ENCODE measurements around the gene BAHCC1.

The BAHCC1 gene

DNA sequence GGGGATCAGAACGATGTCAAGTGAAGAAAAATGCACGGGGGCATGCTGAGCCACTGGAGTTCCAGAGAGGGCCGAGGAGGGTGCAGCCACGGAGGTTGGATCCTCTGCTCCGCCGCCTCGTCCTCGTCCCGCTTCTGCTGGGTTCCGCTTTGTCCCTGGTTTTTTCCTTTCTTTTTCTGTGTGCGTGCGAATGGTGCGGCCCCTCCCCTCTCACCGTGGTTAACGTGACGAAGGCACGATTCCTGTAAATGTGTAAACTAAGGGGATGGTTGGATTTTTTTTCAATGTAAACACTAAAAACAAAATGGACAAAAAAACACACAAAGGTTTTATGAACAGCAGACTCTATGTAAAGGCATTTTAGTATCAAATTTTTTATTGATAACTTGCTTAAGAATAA, 70.7 kb downstream of the BAHCC1 start:
- TF ChIP-seq, protein P1, sequence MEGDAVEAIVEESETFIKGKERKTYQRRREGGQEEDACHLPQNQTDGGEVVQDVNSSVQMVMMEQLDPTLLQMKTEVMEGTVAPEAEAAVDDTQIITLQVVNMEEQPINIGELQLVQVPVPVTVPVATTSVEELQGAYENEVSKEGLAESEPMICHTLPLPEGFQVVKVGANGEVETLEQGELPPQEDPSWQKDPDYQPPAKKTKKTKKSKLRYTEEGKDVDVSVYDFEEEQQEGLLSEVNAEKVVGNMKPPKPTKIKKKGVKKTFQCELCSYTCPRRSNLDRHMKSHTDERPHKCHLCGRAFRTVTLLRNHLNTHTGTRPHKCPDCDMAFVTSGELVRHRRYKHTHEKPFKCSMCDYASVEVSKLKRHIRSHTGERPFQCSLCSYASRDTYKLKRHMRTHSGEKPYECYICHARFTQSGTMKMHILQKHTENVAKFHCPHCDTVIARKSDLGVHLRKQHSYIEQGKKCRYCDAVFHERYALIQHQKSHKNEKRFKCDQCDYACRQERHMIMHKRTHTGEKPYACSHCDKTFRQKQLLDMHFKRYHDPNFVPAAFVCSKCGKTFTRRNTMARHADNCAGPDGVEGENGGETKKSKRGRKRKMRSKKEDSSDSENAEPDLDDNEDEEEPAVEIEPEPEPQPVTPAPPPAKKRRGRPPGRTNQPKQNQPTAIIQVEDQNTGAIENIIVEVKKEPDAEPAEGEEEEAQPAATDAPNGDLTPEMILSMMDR (conservative IDR thresholded peaks at IDR 0.05; ENCODE audit: control insufficient read depth, insufficient read depth, low read depth, low read length): no peak
- DNase-seq (ENCODE audit: low read depth): no peak
- no peak overlapping the region for H3K4me3 ChIP-seq (ENCODE audit: control insufficient read depth, low read depth, low read length)

DNA sequence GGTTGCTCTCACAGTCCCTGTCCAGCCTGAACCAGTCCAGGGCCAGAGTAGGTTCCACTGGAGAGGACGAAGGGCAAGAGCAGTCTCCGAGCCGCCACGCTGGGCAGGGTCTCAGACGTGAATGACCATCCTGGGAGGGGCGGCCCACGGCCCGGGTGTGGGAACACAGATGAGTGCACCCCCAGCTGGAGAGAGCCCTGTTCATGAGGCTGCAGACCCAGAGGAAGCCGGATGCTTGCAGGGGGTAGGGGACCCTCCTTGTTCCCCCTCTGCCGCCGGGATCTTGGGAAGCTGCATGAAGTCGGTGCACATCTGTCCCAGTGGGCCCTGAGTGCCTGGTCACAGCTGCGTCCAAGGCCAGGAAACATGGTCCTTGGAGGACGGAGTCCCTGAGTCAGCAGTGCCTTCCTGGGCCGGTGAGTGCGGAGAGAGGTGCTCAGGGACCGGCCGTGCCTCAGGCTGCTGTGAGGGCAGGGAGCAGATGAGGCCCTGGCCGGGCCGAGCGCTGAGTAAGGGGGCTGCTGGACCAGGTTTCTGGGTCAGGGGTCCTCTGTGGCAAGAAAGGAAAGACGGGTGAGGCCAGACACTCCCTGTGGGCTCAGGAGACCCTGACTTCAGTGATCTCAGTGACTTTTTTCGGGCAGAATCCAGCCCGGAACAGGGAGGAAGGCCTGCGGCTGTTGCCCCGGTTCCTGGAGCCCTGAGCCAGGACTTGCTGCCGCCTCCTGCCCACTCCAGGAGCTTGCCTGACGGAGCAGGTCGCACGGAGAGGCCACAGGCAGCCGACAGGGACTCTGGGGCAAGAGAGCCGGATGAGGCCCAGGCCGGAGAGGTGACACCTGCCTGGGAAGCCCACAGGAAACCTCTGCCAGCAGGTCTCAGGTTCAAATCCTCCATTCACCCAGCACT, 71.6 kb downstream of the BAHCC1 start:
- no peak for DNase-seq (ENCODE audit: low read depth)
- TF ChIP-seq, protein P1 (conservative IDR thresholded peaks at IDR 0.05; ENCODE audit: control insufficient read depth, insufficient read depth, low read depth, low read length): no peak
- no peak overlapping the region for H3K4me3 ChIP-seq (ENCODE audit: control insufficient read depth, low read depth, low read length)

DNA sequence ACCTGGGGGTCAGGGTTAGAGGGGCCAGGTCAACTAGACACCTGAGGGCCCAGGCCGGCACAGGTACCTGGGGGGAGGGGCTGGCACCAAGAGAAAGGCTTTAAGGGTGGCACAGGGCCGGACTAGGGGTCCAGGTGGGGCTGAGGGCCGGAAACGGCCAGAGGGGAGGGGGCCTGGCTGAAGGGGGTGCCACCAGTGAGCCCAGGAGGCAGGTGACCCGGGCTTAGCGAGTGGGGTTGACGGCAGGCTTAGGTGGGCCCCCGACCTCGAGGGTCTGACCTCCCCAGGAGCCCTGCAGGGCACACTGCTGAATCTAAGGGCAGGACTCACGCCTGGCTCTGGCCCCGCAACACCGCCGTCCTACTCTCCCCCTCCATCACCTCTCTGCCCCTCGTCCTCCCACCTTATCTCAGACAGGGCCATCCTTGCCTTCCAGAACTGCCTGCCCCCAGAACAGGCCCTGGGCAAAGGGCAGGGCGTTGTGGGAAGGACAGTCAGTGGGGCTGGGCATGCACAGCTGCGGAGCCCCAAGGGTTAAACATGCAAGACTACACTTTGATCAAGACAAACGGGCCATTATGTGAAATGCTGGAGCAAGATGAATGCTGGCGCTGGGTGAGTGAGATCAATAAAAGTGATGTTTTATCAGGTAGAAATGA, 73.0 kb downstream of the BAHCC1 start:
- no peak for DNase-seq (ENCODE audit: low read depth)
- H3K4me3 ChIP-seq (ENCODE audit: control insufficient read depth, low read depth, low read length): no peak overlapping the region
- TF ChIP-seq, protein P1 (conservative IDR thresholded peaks at IDR 0.05; ENCODE audit: control insufficient read depth, insufficient read depth, low read depth, low read length): no peak

DNA sequence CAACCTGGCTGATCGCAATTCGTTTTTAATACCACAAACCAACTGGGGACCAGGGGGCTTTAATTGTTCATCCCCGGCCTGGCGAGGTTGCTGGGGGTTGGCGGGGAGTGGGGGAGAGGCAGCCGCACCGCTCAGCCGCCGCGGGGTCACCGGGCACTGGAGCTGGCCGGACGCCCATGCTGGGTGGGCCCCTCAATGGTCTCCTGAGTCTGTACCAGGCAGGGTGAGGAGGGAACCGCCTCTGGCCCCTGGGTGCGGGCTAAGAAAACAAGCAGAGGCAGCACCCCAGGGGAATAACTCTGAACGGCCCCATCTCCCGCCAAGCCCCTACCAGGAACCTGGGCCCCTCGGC, 73.5 kb downstream of the BAHCC1 start:
- H3K4me3 ChIP-seq (ENCODE audit: control insufficient read depth, low read depth, low read length): no peak overlapping the region
- DNase-seq (ENCODE audit: low read depth): no peak
- TF ChIP-seq, protein P1 (conservative IDR thresholded peaks at IDR 0.05; ENCODE audit: control insufficient read depth, insufficient read depth, low read depth, low read length): no peak

DNA sequence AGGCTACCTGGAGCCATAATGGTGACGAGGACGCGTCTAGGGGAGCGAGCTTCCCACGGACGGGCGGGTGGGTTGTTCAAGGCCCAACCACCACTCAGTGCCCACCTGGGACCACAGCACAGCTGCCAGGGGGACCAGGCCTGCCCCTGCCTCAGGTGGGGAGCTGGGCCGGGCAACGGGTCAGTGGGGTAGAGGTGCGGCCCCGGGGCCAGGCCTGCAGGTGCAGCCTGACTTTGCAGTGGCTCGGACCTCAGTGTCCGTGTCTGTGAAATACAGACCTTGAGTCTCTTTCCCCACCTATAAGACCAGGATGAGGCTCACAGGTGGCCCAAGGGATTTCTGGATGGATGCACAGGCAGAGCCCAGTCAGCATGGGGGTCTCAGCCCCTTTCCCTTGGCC, 74.0 kb downstream of the BAHCC1 start:
- no peak for DNase-seq (ENCODE audit: low read depth)
- TF ChIP-seq, protein P1 (conservative IDR thresholded peaks at IDR 0.05; ENCODE audit: control insufficient read depth, insufficient read depth, low read depth, low read length): no peak
- no peak overlapping the region for H3K4me3 ChIP-seq (ENCODE audit: control insufficient read depth, low read depth, low read length)

DNA sequence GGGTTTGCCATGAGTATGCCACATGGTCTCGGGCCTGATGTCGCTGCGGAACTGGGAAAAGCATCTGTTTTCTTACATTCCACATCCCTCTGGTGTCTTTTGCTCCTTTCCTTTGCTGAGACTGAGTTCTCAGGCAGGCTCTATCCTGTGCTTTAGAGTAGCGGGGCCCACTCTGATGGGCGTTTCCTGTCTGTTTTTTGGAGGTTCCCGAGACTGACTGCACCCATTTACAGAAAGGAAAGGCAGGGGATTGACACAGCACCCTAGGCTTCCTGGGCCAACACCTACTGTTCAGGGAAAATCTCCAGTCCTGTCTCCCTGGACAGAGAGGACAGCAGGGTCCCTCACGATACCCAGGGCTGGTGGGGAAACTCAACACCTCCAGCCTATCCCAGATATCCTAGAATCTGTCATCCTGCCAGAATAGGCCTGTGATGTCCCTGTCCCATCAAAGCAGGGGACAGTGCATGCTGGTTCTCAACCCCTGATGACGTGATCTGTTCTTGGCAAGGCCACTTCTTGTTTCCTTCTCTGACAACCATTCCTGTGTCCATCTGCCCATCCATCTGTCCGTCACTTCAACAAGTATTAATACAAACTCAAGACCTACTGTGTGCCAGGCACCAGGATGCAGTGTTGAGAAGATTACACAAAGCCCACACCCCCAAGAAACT, 75.2 kb downstream of the BAHCC1 start:
- H3K4me3 ChIP-seq (ENCODE audit: control insufficient read depth, low read depth, low read length): no peak overlapping the region
- TF ChIP-seq, protein P1 (conservative IDR thresholded peaks at IDR 0.05; ENCODE audit: control insufficient read depth, insufficient read depth, low read depth, low read length): no peak
- no peak for DNase-seq (ENCODE audit: low read depth)

Data from fibroblast of mammary gland (primary cell).